KOPT-K1 (cell line): ENCODE data around the gene GLDN.
A peak's percentile ranks its signal among the peaks of the same experiment; 100 is the strongest.

Experiments used
- H3K27ac ChIP-seq: fragments of 200-600 bp; sonication (generic); 2 replicates; pipeline ENCODE4 v1.5.1; 2016; ENCODE audit warnings: antibody characterized with exemption, mild to moderate bottlenecking, low read depth, low read length; ENCODE audit not compliant: poor library complexity, severe bottlenecking
- H3K36me3 ChIP-seq: fragments of 200-600 bp; sonication (generic); 2 replicates; pipeline ENCODE4 v1.5.1; 2017; ENCODE audit warnings: antibody characterized with exemption, mild to moderate bottlenecking, low read length, moderate library complexity; ENCODE audit not compliant: insufficient read depth
- H3K9me3 ChIP-seq: fragments of 200-600 bp; sonication (generic); 2 replicates; pipeline ENCODE4 v1.5.1; 2017; ENCODE audit warnings: antibody characterized with exemption, low read length, mild to moderate bottlenecking; ENCODE audit not compliant: insufficient read depth, poor library complexity, severe bottlenecking

The GLDN gene

DNA sequence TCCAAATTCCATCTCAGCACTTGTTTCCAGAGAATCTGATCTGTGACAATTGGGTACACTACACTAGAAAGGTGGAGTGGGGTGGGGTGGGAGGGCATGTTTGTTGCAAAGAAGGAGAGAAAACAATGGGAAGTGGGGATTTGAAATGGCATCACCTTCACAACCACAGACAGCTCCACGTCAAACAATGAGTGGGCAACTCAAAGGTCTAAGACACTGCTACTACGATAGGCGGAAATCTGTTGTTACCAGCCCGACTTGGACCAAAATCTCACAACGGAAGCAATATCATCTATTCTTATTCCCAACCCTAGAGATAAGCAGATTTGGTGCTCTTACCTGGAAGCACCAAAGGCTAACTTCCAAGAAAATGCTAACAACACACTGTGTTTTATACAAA lies 6.4 kb upstream of the GLDN start:
- Histone ChIP-seq H3K36me3 (no peaks in the 10 kb centered on the region), H3K9me3 (no peaks in the 10 kb centered on the region), H3K27ac (no peak overlapping the region)

DNA sequence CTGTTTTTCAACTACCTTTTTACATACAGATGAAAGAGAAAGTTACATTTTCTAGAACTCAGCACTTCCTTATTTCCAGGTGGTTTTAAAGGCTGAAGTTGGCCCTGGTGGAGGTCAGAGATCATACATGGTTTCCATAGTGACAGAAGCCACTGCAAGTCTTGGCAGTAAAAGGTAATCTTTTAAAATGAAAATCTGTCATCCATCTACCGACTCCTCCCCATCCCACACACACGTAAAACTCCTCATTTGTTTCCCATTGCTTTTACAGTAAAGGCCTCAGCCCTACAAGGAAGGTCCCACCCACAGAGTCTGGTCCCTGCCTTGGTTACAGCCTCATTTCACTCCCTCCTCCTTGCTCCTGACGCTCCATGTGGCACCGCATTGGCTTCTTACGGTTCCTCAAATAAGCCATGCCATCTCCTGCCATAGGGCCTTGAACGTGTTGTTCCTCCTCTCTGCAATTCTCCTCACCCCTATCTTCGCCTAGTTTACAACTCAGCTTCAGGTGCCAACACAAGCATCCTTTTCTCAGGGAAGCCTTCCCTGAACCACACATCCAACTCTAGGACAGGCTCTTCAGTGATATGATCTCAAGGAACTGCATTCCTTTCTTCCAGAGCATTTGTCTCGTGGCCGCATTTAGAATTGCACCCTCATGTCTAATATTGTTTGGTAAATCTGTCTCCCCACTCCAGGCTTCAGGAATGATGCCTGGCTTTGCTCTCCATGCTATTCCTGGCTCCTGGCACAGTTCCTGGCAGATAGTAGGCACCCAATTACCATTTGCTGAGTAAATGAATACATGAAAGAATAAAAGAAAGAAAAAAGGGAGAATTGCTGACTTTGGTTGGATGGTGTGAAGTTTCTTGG lies 5.7 kb upstream of the GLDN start:
- Histone ChIP-seq H3K36me3 (no peaks in the 10 kb centered on the region), H3K27ac (no peak overlapping the region), H3K9me3 (no peaks in the 10 kb centered on the region)

GRCh38 chr15:51338496-51338895 lies 3.0 kb upstream of the GLDN start, which contains the start of gene CYP19A1:
Gene CYP19A1 (minus strand): TSS chr15:51338596. CDS start chr15:51242912, 95,684 bp downstream.
- no peak within 1 kb of the TSS for H3K27ac ChIP-seq
- H3K9me3 ChIP-seq = no peaks in the 10 kb centered on the region
- H3K36me3 ChIP-seq = no peaks in the 10 kb centered on the region

DNA sequence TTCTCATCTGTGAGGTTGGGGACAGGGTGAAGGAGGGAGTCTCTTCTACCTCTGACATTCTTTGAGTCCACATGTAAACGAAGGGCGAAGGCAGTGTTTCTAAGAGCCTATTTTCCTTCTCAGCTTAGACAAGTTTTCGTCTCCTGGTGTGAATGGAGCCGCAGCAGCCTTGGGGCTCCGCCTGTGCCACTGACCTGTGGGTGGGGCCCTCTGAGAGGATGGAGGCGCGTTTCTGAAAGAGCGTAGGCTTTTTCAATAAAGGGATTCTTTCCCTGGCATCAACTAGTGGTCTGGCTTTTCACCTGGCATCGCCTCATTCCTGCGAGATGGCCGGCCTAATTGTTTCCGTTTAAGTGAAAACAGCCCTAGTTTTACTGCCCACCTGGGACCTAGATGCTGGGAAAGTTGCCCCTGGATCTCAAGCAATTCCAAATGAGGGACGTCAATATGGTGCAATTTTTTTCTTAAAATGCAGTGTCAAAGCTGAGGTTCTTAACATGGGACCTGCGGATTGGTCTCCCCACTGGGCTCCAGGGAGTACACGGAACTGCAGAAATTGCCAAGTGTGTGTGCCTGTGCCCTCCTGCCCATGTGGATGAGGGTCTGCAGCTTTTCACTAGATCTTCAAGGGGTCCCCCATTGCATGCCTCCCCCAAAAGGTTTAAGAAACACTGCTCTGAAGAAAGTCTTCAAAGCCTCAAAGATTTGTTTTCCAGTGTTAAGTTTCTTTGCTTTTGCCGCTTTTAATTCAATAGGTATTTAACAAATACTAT lies 958 bp downstream of the GLDN start:
- Histone ChIP-seq H3K9me3 (no peaks in the 10 kb centered on the region), H3K27ac (no peak overlapping the region), H3K36me3 (no peaks in the 10 kb centered on the region)

DNA sequence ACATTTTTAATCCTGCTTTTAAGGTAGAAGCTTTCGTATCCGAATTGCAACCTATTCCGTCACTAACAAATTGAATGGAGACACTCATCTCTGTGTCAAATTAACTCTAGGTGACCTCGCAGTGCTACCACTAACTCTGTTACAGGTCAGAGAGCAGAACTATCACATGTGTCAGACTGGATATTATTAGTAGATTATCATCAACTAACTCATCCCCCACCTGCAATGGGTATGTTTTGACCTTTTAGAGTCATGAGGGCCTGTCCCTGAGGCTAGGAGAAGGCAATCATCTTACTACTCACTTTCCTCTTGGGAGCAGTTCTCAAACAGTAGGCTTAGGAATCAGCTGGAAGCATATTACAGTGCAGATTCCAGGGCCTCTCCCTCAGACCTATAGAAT lies 2.0 kb downstream of the GLDN start:
- Histone ChIP-seq H3K36me3 (no peaks in the 10 kb centered on the region), H3K27ac (no peak overlapping the region), H3K9me3 (no peaks in the 10 kb centered on the region)

DNA sequence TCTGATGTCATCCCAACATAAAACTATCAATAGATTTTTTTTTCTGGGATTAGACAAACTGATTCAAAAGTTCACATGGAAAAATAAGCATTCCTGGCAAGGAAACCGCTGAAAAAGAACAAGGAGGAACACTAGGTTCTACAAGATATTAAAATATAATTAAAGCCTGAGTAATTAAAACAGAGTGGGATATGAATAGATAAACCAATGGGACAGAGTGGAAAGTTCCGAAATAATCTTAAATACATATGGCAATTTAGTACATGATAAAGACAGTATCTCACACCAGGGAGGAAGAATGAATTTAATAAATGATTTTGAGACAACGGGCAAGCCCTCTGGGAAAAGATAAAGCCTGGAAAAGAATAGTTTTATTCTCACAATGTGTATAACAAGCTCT lies 4.7 kb downstream of the GLDN start:
- no peak overlapping the region for H3K27ac ChIP-seq
- H3K9me3 ChIP-seq = no peaks in the 10 kb centered on the region
- no peaks in the 10 kb centered on the region for H3K36me3 ChIP-seq

DNA sequence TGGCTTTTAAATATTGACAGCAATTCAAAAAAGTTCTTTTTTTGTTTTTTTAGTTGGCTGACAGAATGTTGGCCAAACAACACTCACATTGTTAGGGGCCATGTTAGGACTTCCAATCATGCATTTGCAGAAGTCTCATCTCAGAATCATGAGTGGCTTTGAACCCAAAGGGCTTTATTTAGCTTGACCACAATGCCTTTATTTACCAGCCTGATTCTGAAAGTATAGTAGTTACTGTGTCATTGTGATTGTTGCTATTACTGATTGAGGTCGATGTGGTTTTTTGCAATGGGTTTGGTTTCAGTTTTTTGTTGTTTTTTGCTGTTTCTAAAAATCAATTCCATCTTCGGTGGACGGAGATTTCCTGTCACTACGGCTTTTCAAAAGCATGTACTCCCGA lies 7.2 kb downstream of the GLDN start:
- Histone ChIP-seq H3K9me3 (no peaks in the 10 kb centered on the region), H3K36me3 (no peaks in the 10 kb centered on the region), H3K27ac (no peak overlapping the region)

DNA sequence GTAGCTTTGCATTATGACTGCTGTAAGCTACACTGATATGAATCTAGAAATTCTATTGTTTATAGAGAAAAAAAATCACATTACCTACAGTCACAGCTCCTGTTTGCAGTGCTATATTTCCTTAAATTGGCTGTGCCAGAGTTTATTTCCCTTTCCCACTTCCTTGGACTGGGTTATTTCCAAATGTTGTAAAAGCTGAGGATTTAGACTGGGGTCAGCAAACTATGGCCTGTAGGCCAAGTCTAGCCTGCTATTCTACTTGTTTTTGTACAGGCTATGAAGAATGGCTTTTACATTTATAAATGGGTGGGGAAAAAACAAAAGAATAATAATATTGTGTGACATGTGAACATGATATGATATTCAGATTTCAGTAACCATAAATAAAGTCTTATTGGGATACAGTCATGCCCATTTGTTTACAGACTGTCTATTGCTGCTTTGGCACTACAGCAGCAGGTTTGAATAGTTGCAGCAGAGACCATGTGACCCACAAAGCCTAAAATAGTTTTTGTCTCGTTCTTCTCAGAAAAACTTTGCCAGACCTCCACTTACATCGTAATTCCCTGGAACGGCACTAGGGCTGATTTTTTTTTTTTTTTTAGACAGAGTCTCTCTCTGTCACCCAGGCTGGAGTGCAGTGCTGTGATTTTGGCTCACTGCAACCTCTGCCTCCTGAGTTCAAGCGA lies 7.8 kb downstream of the GLDN start:
- no peak overlapping the region for H3K27ac ChIP-seq
- no peaks in the 10 kb centered on the region for H3K36me3 ChIP-seq
- no peaks in the 10 kb centered on the region for H3K9me3 ChIP-seq

GRCh38 chr15:51350723-51351122 lies 9.3 kb downstream of the GLDN start:
- Histone ChIP-seq H3K9me3 (no peaks in the 10 kb centered on the region), H3K36me3 (no peaks in the 10 kb centered on the region), H3K27ac (no peak overlapping the region)

GRCh38 chr15:51353976-51354375 lies 12.5 kb downstream of the GLDN start:
- no peak overlapping the region for H3K27ac ChIP-seq
- H3K9me3 ChIP-seq = no peaks in the 10 kb centered on the region
- H3K36me3 ChIP-seq = no peaks in the 10 kb centered on the region

- H3K27ac ChIP-seq = no peak overlapping the region
- H3K9me3 ChIP-seq = no peaks in the 10 kb centered on the region
- H3K36me3 ChIP-seq = no peaks in the 10 kb centered on the region
Observed at GRCh38 chr15:51355096-51355495, 13.6 kb downstream of the GLDN start.

DNA sequence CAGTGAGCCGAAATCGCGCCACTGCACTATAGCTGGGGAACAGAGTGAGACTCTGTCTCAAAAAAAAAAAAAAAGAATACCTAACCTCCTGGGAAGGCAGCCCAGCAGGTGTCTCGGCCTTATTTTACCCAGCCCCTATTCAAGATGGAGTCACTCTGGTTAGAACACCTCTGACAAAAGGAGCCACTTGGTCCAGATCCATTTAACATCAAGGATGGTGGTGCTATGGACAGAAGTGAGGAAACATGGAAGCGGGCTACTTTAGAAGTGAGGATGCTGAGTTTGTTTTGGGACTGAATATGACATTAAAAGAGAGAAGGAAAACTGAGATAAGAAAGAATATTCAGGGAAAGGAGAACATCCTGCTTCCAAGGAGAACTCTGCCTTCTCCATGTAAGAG lies 14.7 kb downstream of the GLDN start:
- H3K27ac ChIP-seq = no peak overlapping the region
- no peaks in the 10 kb centered on the region for H3K9me3 ChIP-seq
- H3K36me3 ChIP-seq = no peaks in the 10 kb centered on the region

DNA sequence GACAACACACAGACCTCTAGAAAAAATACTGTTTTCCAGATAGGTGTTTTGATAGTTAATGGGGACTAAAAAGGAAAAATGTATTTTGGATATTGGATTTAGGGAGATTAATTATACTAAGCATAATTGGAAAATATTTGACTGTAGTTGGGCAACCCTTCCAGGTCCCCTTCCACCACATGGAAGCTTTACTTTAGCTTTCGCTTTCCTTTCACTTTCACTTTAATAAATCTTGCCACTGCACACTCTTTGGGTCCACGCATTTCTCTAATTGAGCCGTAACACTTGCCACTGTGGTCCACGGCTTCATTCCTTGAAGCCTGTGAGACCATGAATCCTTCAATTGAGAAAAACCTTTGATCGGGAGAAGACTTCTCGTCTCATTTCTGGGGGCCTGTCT lies 15.5 kb downstream of the GLDN start:
- Histone ChIP-seq H3K27ac (peak overlapping the region; percentile 20), H3K36me3 (no peaks in the 10 kb centered on the region), H3K9me3 (no peaks in the 10 kb centered on the region)

DNA sequence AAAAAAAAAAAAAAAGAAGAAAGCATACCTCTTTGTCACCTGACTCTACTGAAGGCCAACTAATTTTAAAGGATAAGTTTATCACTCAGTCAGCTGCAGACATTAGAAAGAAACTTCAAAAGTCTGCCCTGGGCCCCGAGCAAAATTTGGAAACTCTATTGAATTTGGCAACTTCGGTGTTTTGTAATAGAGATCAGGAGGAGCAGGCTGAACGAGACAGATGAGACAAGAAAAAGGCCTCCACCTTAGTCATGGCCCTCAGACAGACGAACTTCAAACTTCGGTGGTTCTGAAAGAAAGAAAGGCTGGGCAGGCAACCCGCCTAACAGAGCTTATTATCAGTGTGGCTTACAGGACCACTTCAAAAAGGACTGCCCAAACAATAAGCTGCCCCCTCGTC lies 18.5 kb downstream of the GLDN start:
- no peak overlapping the region for H3K27ac ChIP-seq
- no peaks in the 10 kb centered on the region for H3K9me3 ChIP-seq
- no peaks in the 10 kb centered on the region for H3K36me3 ChIP-seq

- no peak overlapping the region for H3K27ac ChIP-seq
- no peaks in the 10 kb centered on the region for H3K9me3 ChIP-seq
- H3K36me3 ChIP-seq = no peaks in the 10 kb centered on the region
Observed at GRCh38 chr15:51363383-51363782, 21.9 kb downstream of the GLDN start.
